PC-3 (cell line): ENCODE results near the gene PTAFR.

Source experiments
- EZH2 ChIP-seq: fragments of 300-600 bp; sonication (generic); IDR thresholded peaks from one replicate; pipeline ENCODE4 v1.6.1; 2017; ENCODE audit warnings: antibody characterized with exemption, mild to moderate bottlenecking, low read length; ENCODE audit not compliant: unreplicated experiment
- TF ChIP-seq, protein P1 (sequence below): fragments of 300-600 bp; sonication (generic); conservative IDR thresholded peaks from 2 replicates; pipeline ENCODE4 v1.5.1; 2017; ENCODE audit warnings: antibody characterized with exemption, low read depth, mild to moderate bottlenecking, low read length

DNA sequence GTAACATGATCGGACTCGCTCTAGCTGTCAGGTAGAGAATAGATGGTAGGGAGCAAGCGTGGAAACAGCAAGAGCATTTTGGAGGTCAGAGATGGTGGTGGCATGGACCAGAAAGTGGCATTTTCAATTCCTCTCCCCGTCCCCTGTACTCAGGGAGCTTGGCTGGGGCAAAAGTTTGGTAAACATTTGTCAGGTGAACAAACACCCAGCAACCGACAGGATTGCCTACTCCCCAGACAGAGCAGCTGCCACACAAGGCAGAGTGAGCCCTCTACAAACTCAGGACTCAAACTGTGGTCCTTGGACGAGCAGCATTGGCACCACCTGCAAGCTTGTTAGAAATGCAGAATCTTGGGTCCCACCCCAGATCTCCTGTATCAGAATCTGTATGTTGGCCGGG, 14.3 kb downstream of the PTAFR start:
- TF ChIP-seq, protein P1, sequence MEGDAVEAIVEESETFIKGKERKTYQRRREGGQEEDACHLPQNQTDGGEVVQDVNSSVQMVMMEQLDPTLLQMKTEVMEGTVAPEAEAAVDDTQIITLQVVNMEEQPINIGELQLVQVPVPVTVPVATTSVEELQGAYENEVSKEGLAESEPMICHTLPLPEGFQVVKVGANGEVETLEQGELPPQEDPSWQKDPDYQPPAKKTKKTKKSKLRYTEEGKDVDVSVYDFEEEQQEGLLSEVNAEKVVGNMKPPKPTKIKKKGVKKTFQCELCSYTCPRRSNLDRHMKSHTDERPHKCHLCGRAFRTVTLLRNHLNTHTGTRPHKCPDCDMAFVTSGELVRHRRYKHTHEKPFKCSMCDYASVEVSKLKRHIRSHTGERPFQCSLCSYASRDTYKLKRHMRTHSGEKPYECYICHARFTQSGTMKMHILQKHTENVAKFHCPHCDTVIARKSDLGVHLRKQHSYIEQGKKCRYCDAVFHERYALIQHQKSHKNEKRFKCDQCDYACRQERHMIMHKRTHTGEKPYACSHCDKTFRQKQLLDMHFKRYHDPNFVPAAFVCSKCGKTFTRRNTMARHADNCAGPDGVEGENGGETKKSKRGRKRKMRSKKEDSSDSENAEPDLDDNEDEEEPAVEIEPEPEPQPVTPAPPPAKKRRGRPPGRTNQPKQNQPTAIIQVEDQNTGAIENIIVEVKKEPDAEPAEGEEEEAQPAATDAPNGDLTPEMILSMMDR, result no peak
- TF ChIP-seq EZH2, result no peak
